ENCODE data around the gene NOS3. TPM values are rescaled to one million over a fixed set of nuclear protein-coding genes. Genes with fewer than 3 reads are reported as not detected.

The NOS3 gene
- total RNA-seq, 2 donors from 2014 or later, result 14.5 to 78.6 TPM

GRCh38 chr7:151045262-151045661 is 54.4 kb downstream of the NOS3 start:
- H3K36me3 ChIP-seq, result peaks cover 9% of the 10 kb centered on the region
- no peak overlapping the region for H3K4me3 ChIP-seq
- no peak for DNase-seq (ENCODE audit: low spot score)

DNA sequence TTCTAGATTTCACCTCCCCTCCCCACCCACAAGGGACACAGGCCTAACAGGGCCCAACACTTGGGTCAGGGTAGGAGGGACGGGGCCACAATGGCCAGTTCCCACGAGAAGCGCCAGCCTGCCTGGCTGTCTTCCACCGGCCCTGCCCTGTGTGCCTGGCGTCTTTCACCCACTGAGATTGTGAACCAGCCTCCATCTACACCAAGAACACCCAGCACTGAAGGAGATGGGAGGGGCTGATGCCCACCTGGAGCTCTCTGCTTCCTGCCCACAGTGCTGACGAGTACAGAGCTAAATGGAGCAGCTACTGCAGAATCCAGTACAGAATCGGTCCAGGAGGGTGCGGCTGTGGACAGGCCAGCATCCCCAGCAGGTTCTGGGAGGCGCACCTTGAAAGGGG is 55.1 kb downstream of the NOS3 start:
- H3K4me1 ChIP-seq, result peaks cover 0 to 15% of the 10 kb centered on the region in 2 donors
- no peak for DNase-seq (ENCODE audit: low spot score)
- H3K27me3 ChIP-seq, result no peaks in the 10 kb centered on the region
- no peaks in the 10 kb centered on the region for H3K9me3 ChIP-seq
- H3K27ac ChIP-seq, result no peak overlapping the region
- no peak overlapping the region for H3K4me3 ChIP-seq
- TF ChIP-seq CTCF (IDR thresholded peaks at IDR 0.05), result no peak
- H3K36me3 ChIP-seq, result peaks cover 9% of the 10 kb centered on the region

More at GRCh38 chr7:151045262-151045661, 54.4 kb downstream of the NOS3 start:
- TF ChIP-seq CTCF (IDR thresholded peaks at IDR 0.05), result no peak
- Histone ChIP-seq H3K4me1 (peaks cover 0 to 12% of the 10 kb centered on the region in 2 donors), H3K27me3 (no peaks in the 10 kb centered on the region), H3K9me3 (no peaks in the 10 kb centered on the region), H3K27ac (no peak overlapping the region)

DNA sequence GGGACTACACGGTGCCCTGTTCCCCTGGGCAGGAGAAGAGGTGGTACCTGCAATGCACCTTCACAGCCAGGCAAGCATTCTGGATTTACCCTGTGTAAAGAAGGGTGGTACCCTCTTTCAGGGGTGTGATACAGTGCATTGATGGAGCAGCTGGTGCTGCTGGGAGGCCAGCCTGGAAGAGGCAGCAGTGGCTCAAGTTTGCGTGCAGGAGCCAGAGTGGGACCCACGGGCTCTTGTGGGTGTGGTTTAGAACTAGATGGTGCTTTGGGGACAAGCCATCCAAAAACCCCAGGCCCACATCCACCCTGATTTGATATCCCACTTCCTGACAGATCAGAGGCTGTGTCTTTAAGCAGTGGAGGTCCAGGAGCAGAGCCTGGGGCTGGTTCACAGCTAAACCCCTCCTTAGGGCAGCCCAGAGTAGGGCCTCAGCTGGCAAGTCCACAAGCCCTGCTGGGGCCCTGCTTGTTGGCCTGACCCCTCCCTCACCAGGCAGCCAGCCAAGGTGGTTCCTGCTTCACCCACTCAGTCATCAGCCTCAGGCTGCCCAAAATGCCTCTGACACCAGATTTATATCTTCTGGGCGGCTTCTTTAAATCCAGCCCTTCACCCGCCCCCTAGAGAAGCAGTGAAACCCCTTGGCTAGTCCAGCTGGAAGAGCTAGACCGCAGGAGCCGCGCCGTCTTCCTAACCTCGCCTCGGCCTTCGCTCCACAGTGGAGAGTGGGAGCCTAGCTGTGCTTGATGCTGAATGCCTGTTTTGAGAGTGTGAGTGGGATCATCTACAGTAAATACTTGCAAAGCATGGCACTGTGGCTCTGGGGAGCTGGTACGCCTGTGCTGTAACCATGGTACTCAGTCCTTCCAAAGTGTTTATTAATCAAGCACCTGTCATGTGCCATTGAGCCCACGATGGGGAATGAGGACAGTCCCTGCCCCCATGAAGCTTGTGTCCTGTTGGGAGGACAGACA is 56.1 kb downstream of the NOS3 start:
- no peaks in the 10 kb centered on the region for H3K27me3 ChIP-seq
- DNase-seq (ENCODE audit: low spot score), result no peak
- H3K4me1 ChIP-seq, result peaks cover 0 to 18% of the 10 kb centered on the region in 2 donors
- H3K9me3 ChIP-seq, result no peaks in the 10 kb centered on the region
- no peak for TF ChIP-seq CTCF (IDR thresholded peaks at IDR 0.05)
- no peak overlapping the region for H3K27ac ChIP-seq
- H3K4me3 ChIP-seq, result no peak overlapping the region
- H3K36me3 ChIP-seq, result peaks cover 9% of the 10 kb centered on the region

GRCh38 chr7:151047976-151048815 is 57.4 kb downstream of the NOS3 start, which contains the start of gene ASIC3:
Gene ASIC3, plus strand, starts transcription at chr7:151048531. Its CDS starts 355 bp downstream, at chr7:151048886.
- H3K4me3 ChIP-seq, result no peak within 1 kb of the TSS
- no peak within 1 kb of the TSS for H3K27ac ChIP-seq
- H3K4me1 ChIP-seq, result peaks cover 0 to 18% of the 10 kb centered on the region in 2 donors
- DNase-seq (ENCODE audit: low spot score), result no peak
- no peak for TF ChIP-seq CTCF (IDR thresholded peaks at IDR 0.05)
- H3K9me3 ChIP-seq, result no peaks in the 10 kb centered on the region
- peaks cover 9% of the 10 kb centered on the region for H3K36me3 ChIP-seq
- no peaks in the 10 kb centered on the region for H3K27me3 ChIP-seq

DNA sequence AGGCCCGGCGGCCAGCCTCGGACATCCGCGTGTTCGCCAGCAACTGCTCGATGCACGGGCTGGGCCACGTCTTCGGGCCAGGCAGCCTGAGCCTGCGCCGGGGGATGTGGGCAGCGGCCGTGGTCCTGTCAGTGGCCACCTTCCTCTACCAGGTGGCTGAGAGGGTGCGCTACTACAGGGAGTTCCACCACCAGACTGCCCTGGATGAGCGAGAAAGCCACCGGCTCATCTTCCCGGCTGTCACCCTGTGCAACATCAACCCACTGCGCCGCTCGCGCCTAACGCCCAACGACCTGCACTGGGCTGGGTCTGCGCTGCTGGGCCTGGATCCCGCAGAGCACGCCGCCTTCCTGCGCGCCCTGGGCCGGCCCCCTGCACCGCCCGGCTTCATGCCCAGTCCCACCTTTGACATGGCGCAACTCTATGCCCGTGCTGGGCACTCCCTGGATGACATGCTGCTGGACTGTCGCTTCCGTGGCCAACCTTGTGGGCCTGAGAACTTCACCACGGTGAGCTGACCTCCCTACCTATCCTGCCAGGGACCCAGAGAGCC is 58.2 kb downstream of the NOS3 start:
- Histone ChIP-seq H3K4me1 (peaks cover 0 to 18% of the 10 kb centered on the region in 2 donors), H3K4me3 (no peak overlapping the region), H3K27me3 (no peaks in the 10 kb centered on the region), H3K9me3 (no peaks in the 10 kb centered on the region), H3K36me3 (peaks cover 9% of the 10 kb centered on the region), H3K27ac (no peak overlapping the region)
- DNase-seq (ENCODE audit: low spot score), result no peak
- no peak for TF ChIP-seq CTCF (IDR thresholded peaks at IDR 0.05)
